HG03571 (cell line): ENCODE data around the gene RPS23.

Experiments used
- ATAC-seq: cut with Tn5 transposase; IDR thresholded peaks from one replicate; pipeline ENCODE4 v1.9.1; 2021; ENCODE audit not compliant: unreplicated experiment

The RPS23 gene

DNA sequence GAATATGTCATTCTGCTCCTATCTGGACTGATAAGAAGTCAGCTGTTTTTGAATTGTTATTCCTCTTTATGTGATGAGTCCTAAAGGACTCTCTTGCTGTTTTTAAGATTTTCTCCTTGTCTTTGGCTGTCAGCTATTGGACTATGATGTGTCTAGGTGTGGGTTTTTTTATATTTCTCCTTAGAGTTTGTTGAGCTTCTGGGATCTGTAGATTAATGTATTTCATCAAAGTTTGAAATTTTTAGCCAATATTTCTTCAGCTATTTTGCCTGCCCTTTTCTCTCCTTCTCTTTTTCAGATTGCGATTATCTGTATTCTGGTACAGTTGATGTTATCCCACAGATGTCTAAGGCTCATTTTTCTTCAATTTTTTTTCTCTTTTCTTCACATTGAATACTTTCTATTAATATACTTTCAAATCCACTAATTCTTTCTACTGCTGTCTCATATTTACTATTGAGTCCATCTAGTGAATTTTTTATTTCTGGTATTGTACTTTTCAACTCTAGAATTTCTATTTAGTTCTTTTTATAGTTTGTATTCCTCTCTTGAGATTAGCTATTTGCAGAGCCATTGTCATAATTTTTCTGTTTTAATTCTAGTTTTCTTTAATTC is 31.1 kb downstream of the RPS23 start:
- ATAC-seq, result no peak

DNA sequence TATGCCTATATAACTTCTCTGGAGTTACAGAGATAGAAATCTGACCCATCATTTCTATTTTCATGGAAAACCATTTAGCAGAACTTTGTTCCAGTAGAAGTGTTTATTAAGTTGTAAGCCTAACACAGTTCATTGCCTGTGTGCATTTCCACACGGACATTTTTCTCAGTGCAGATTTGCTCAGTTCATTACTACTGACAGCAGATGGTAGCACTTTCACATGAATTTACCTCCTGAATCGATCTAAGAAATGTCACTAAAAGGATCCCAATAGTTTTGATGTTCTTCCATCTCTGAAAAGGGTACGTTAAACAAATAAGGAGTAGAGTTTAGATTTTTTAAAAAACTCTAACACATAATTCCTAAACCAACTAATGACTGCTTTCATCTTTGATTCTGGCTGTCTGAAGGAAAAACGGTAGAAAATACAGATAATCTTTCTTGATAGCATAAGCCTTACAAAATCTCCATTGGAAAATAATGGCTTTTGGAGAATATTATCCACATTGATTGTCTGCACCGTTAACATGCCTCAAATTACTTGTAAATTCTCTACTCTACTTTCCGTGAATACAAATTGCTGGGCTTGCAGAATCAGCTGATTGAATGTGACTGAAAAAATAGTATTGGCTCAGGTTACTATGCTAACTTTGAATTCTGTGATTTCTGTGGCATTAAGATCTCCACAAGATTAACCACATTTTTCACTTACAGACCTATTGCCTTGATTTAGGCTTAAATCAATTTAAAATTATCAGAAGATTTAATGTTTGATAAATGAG is 33.1 kb downstream of the RPS23 start:
- no peak for ATAC-seq

DNA sequence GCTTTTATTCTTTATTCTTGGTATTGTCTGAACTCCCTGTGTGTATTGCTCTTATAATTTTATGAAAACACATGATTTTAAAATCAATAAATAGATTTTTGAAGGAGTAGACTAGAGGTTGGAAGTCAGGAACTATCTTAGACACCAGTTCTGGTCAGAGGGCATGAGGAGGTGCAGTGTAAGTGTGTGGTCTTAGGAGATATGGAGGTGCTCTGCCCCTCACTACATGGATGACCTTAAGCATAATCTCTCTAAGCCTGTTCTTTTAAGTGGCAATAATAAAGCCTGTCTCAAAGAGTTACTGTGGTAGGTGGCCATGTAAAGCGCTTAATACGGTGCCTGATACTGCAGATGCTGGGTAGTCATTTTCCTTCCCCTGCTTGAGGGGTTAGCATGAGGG is 34.0 kb downstream of the RPS23 start:
- ATAC-seq, result no peak

DNA sequence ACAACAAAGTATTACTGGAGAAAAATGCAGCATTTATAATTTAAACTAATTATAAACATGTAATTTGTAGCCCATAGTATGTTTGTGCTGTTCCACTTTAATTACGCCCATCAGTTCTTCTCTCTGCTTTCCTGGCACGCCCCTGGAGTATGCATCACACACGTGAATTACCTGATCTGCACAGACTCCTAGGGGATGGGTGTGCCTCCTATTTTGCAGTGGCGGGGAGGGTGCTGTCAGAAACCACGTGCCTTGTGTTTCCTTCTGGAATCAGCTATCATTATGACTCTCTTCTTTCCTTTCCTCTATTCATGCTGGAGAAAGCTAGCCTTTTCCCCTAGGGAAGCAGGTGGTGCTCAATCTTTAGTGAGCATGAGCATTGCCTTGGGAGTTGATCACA is 43.3 kb downstream of the RPS23 start:
- no peak for ATAC-seq

DNA sequence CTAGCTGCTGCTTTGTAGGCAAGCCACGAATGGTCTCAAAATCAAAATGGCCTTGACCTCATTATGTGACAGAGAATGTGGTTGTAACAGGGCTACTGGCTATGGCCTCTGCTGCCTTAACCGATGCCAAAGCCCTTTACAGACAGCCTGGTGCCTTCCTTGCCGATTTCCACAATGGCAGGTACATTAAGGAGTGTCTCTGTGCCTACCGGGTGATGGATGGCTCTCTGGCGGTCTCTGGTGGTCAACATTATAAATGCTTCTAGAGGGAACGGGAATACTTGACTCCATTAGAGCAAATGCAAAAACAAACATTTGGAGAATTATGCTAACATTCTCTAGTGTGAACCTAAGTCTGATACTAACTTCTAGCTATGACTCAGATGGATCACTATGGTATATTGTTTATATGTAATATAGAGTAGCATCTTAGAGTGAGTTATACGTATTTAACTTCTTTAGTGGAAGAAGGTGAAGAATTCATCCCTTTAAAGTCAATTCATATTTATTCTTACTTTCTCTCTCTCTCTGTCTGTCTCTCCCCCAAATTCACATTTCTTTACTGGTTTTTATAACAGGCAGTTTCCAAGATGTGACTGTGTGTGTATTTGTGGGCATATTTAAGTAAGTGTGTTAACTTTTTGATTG is 52.5 kb downstream of the RPS23 start:
- ATAC-seq, result peak; percentile 72
